GM08714 (cell line): ENCODE measurements around the gene LRRC31.

ENCODE experiments used
- H3K4me3 ChIP-seq: fragments of 200-500 bp; sonication (Bioruptor generic); 2 replicates; pipeline ENCODE4 v1.5.1; 2014; ENCODE audit warnings: mild to moderate bottlenecking, low read length, inconsistent platforms
- ZNF274 ChIP-seq: IDR thresholded peaks from 2 replicates; pipeline ENCODE4 v1.6.1; 2012; ENCODE audit warnings: mild to moderate bottlenecking, low read depth, low read length

The LRRC31 gene

GRCh38 chr3:169869484-169870220 is at the start of gene LRRC31:
Gene LRRC31 (minus strand): TSS chr3:169869935. CDS start chr3:169869807, 128 bp downstream.
- no peak for TF ChIP-seq ZNF274
- H3K4me3 ChIP-seq: no peak within 1 kb of the TSS

DNA sequence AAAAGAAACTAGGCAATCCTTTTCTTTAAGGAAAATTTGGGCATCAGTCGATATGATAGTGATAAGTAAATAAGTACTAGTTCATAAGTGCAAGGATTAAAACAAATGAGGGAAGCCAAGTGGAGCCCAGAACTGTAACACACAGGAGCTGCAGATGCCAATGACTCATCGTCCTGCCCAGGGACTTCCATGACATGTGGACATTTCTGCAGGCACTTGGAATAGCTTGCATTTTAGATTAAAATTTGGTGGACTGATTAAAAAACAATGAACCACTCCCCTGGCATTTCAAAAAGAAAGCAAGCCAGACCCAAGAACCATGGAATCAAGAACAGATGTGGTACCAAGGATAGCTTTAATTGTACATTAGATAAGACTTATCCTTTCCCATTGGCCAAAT is 44.6 kb upstream of the LRRC31 start:
- TF ChIP-seq ZNF274: no peak
- H3K4me3 ChIP-seq: no peak overlapping the region

DNA sequence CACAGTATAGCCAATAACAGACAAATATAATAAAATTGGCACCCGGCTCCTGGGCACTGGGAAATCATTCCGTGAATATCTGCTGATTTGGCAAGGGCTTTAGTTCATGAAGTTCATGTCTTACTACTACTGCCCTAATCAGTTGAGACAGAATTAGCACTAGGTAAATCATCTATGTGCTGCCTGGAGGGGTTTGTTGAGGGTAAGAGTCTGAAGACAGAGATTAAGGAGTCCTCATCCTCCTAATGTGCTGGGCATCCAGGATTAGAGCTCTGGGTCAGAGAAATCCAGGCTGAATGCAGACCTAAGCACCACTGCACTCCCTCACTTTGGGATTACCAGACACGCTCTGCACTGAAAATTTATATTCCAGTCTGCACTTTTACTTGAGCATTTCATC is 43.6 kb upstream of the LRRC31 start:
- no peak overlapping the region for H3K4me3 ChIP-seq
- TF ChIP-seq ZNF274: no peak

- H3K4me3 ChIP-seq: no peak within 1 kb of the TSS
- TF ChIP-seq ZNF274: no peak
Observed at GRCh38 chr3:169911272-169911671, 41.5 kb upstream of the LRRC31 start, which contains the start of gene SAMD7. Gene SAMD7 (plus strand): TSS chr3:169911572. CDS start chr3:169919499, 7,927 bp downstream.

DNA sequence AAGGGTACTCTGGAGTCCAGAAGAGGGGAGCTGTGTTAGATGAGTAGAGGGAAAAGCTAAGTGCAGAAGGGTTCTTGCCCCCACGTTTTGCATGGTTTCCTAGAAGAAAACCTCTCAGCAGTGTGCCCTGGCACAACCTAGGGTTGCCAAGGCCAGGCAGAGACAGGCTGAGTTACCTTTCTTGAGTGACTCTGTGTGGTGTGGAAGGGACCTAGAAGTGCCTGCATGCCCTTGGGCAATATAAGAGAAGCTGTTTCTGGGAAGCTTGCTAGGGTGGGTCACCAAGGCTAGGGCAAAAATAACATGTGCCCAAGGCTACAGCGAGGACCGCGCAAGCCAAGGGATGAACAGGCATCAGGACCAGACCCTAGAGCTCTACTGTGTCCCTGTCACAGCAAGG is 38.2 kb upstream of the LRRC31 start:
- TF ChIP-seq ZNF274: no peak
- no peak overlapping the region for H3K4me3 ChIP-seq

GRCh38 chr3:169907476-169907875 is 37.7 kb upstream of the LRRC31 start:
- H3K4me3 ChIP-seq: no peak overlapping the region
- TF ChIP-seq ZNF274: no peak

DNA sequence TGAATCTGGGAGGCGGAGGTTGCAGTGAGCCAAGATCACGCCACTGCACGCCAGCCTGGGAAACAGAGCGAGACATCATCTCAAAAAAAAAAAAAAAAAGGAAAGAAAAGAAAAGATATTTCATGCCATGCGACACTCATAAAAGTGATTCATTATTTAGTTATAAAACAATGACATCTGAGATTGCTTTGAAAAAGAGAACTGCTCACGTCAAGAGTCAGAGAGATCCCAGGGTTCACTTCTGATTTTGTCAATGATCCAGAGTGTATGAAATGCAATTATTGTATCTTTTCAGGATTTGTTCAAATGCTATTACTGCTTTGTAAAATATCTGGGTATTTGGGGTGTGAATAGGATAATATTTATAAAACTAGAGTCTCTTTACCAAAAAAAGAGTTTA is 35.7 kb upstream of the LRRC31 start:
- no peak overlapping the region for H3K4me3 ChIP-seq
- TF ChIP-seq ZNF274: no peak

- H3K4me3 ChIP-seq: no peak overlapping the region
- TF ChIP-seq ZNF274: no peak
Observed at GRCh38 chr3:169901453-169901852, 31.7 kb upstream of the LRRC31 start.

- no peak for TF ChIP-seq ZNF274
- H3K4me3 ChIP-seq: no peak overlapping the region
Observed at GRCh38 chr3:169897284-169897683, 27.5 kb upstream of the LRRC31 start.

DNA sequence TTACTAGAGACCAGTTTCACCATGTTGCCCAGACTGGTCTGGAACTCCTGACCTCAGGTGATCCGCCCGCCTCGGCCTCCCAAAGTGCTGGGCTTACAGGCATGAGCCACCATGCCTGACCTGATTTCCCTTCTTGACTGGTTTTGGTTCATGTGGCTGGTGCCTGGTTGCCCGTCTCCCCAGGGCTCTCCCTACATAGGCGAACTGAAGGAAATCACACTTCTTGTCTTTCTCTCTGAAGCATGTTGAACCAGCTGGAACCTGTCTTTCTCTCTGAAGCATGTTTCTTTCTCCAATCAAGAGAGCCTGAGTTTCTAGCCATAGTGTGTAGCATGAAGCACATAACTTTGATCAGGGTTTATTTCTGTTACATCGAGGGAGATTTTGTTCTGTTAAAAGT is 25.3 kb upstream of the LRRC31 start:
- no peak overlapping the region for H3K4me3 ChIP-seq
- TF ChIP-seq ZNF274: no peak

- TF ChIP-seq ZNF274: no peak
- no peak overlapping the region for H3K4me3 ChIP-seq
Observed at GRCh38 chr3:169894110-169894509, 24.4 kb upstream of the LRRC31 start.

DNA sequence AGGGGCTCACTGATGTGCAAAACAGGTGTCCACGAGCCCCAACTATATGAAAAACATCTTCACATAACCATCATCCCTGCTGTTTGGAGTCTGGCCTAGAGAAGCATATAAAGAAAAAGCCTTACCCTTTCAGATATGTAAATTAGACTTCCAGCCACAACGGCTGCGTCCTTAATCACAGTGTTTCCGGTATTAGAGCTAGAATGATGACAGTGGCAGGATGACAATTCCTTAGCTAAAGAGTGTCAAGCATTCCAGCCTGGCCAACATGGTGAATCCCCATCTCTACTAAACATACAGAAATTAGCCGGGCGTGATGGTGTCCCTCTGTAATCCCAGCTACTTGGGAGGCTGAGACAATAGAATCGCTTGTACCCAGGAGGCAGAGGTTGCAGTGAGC is 22.2 kb upstream of the LRRC31 start:
- H3K4me3 ChIP-seq: no peak overlapping the region
- TF ChIP-seq ZNF274: no peak

- no peak overlapping the region for H3K4me3 ChIP-seq
- no peak for TF ChIP-seq ZNF274
Observed at GRCh38 chr3:169886671-169887070, 16.9 kb upstream of the LRRC31 start.

- no peak for TF ChIP-seq ZNF274
Observed at GRCh38 chr3:169880576-169881250, 11.0 kb upstream of the LRRC31 start.

GRCh38 chr3:169879845-169880575 is 10.3 kb upstream of the LRRC31 start:
- no peak for TF ChIP-seq ZNF274
- H3K4me3 ChIP-seq: no peak overlapping the region

More at GRCh38 chr3:169880576-169881250, 11.0 kb upstream of the LRRC31 start:
- no peak overlapping the region for H3K4me3 ChIP-seq
